Endothelial cell of umbilical vein (primary cell): Measurements from ENCODE around the gene ZNF354C. TPM values are rescaled to one million over a fixed set of nuclear protein-coding genes. Genes with fewer than 3 reads are reported as not detected.

Experiments used
- BruUV-seq: library from RNA; stranded (reverse); fragments of 400-500 nt; replicated peaks from 2 replicates; lab custom pipeline; 2021; lab: Mats Ljungman, UMichigan
- CTCF ChIA-PET: fragments of 300-600, 350-600 bp; sonication (Branson Sonifier 250); formaldehyde crosslinking; loops from one replicate; lab custom pipeline; 2021; ENCODE audit warnings: antibody characterized with exemption, inconsistent platforms; lab: Charles Lee
- POLR2A ChIA-PET: fragments of 300-600, 350-600 bp; sonication (Branson Sonifier 250); formaldehyde crosslinking; loops from one replicate; lab custom pipeline; 2021; ENCODE audit warnings: antibody characterized with exemption, inconsistent platforms; lab: Charles Lee
- DNase-seq: peaks from one replicate; pipeline ENCODE4 v3.0.0-alpha.2; 2011; ENCODE audit warnings: low read depth, low spot score
- FAIRE-seq: peaks from 2 replicates; lab custom pipeline; 2011; peaks lifted over from hg19 to GRCh38; lab: Jason Lieb, UNC
- H2AFZ ChIP-seq: 2 replicates; pipeline ENCODE4 v1.6.0; 2012; ENCODE audit warnings: low read depth, low read length, control low read depth, inconsistent platforms
- H3K27ac ChIP-seq: 2 replicates; pipeline ENCODE4 v1.5.1; 2011; ENCODE audit warnings: low read depth, mild to moderate bottlenecking, control low read depth, low read length, moderate library complexity; ENCODE audit not compliant: insufficient read depth
- H3K27me3 ChIP-seq, 2 experiments: 2 replicates each; pipeline versions ENCODE4 v1.6.0 to v1.6.1; 2011; ENCODE audit warnings: low read length in 2 of 2, mixed read lengths in 1 of 2; ENCODE audit not compliant: control insufficient read depth in 2 of 2, insufficient read depth in 2 of 2
- H3K36me3 ChIP-seq, 2 experiments: 2 replicates in 1 of 2; 3 replicates in 1 of 2; pipeline ENCODE4 v1.5.1; 2011; ENCODE audit warnings: low read length in 2 of 2, mild to moderate bottlenecking in 1 of 2, moderate library complexity in 1 of 2; ENCODE audit not compliant: control insufficient read depth in 2 of 2, insufficient read depth in 2 of 2; ENCODE audit errors: extremely low read depth in 1 of 2
- H3K4me1 ChIP-seq: 3 replicates; pipeline ENCODE4 v1.5.1; 2011; ENCODE audit warnings: mild to moderate bottlenecking, low read length; ENCODE audit not compliant: control insufficient read depth, insufficient read depth; ENCODE audit errors: extremely low read depth
- H3K4me2 ChIP-seq: 2 replicates; pipeline ENCODE4 v1.6.1; 2011; ENCODE audit warnings: low read length, control low read depth, mixed read lengths; ENCODE audit not compliant: insufficient read depth
- H3K4me3 ChIP-seq, 3 experiments: fragments of 200-600 bp in 1 of 3; sonication (generic), shearing (Covaris generic) in 1 of 3; replicated peaks in 1 of 3; 2 replicates each; pipeline ENCODE4 v1.5.1; 2011 to 2016; ENCODE audit warnings: control low read depth in 3 of 3, low read length in 3 of 3, mild to moderate bottlenecking in 2 of 3, inconsistent platforms in 1 of 3, low read depth in 1 of 3, moderate library complexity in 1 of 3; ENCODE audit not compliant: insufficient read depth in 1 of 3
- H3K79me2 ChIP-seq: 2 replicates; pipeline ENCODE4 v1.6.0; 2012; ENCODE audit warnings: low read length, inconsistent platforms; ENCODE audit not compliant: control insufficient read depth, insufficient read depth
- H3K9ac ChIP-seq: replicated peaks from 2 replicates; pipeline ENCODE3; 2011; ENCODE audit warnings: low read length, control low read depth; ENCODE audit not compliant: insufficient read depth; ENCODE audit errors: extremely low read depth
- H3K9me1 ChIP-seq: replicated peaks from 3 replicates; pipeline ENCODE4 v1.6.0; 2011; ENCODE audit warnings: mild to moderate bottlenecking, low read length; ENCODE audit not compliant: control insufficient read depth, insufficient read depth; ENCODE audit errors: extremely low read depth
- H3K9me3 ChIP-seq: replicated peaks from 2 replicates; pipeline ENCODE4 v1.5.1; 2012; ENCODE audit warnings: low read length, inconsistent platforms; ENCODE audit not compliant: control insufficient read depth, insufficient read depth
- H4K20me1 ChIP-seq: replicated peaks from 2 replicates; pipeline ENCODE3; 2011; ENCODE audit warnings: mild to moderate bottlenecking, low read length; ENCODE audit not compliant: control insufficient read depth, insufficient read depth; ENCODE audit errors: extremely low read depth
- EZH2 ChIP-seq: IDR thresholded peaks from 2 replicates; pipeline ENCODE4 v1.6.1; 2012; ENCODE audit warnings: borderline replicate concordance, low read depth, mild to moderate bottlenecking, moderate library complexity, low read length, inconsistent platforms; ENCODE audit not compliant: severe bottlenecking
- FOS ChIP-seq: IDR thresholded peaks from 2 replicates; pipeline ENCODE4 v1.6.1; 2011; ENCODE audit warnings: mild to moderate bottlenecking, low read length, moderate library complexity, borderline replicate concordance; ENCODE audit not compliant: insufficient read depth
- GATA2 ChIP-seq: IDR thresholded peaks from 2 replicates; pipeline ENCODE4 v1.7.0; 2011; ENCODE audit warnings: low read depth, mild to moderate bottlenecking, moderate library complexity, mixed read lengths, low read length; ENCODE audit not compliant: insufficient read length, insufficient read depth
- JUN ChIP-seq: IDR thresholded peaks from 2 replicates; pipeline ENCODE4 v1.6.1; 2011; ENCODE audit warnings: borderline replicate concordance, low read depth; ENCODE audit not compliant: insufficient read length, insufficient read depth
- MYC ChIP-seq: IDR thresholded peaks from one replicate; pipeline ENCODE4 v1.6.1; 2011; ENCODE audit warnings: mild to moderate bottlenecking, low read depth, low read length
- POLR2A ChIP-seq: IDR thresholded peaks from 2 replicates; pipeline ENCODE4 v1.6.1; 2012; ENCODE audit warnings: low read depth, mild to moderate bottlenecking, control low read depth, low read length
- POLR2AphosphoS5 ChIP-seq: IDR thresholded peaks from 2 replicates; pipeline ENCODE4 v1.6.1; 2012; ENCODE audit warnings: low read depth, mild to moderate bottlenecking, control low read depth, low read length, moderate library complexity; ENCODE audit not compliant: insufficient read depth
- dilution Hi-C: fragments of 300-500 bp; cut with MboI; formaldehyde crosslinking; loops from one replicate; pipeline ENCODE4 v1.15.0; 2019; ENCODE audit warnings: low sequenced_read_pairs; ENCODE audit not compliant: extremely low pct_ligation_motif_present
- intact Hi-C: fragments of 100-400 bp; cut with micrococcal nuclease; formaldehyde crosslinking; loops from one replicate; pipeline ENCODE4 v1.10.0; 2022
- polyA plus RNA-seq, 4 experiments: library from polyadenylated mRNA; depleted of rRNA in 3 of 4; stranded (reverse) in 3 of 4; unstranded in 1 of 4; fragments of >200 nt; gene quantifications; 2 replicates each; pipeline versions ENCODE4 v1.2.1 to v1.2.3, GENCODE V29; 2011 to 2012; ENCODE audit warnings: missing spikeins in 1 of 4
- total RNA-seq: library from RNA; stranded (reverse); gene quantifications from 2 replicates; pipeline ENCODE4 v1.2.3, GENCODE V29; 2021
- TF ChIP-seq, protein P1 (sequence below), 2 donors: IDR thresholded peaks; 1 replicate in 1 of 2; 2 replicates in 1 of 2; pipeline ENCODE4 v1.5.1; 2011; ENCODE audit warnings: low read length in 2 of 2, mild to moderate bottlenecking in 2 of 2, moderate library complexity in 2 of 2, control low read depth in 1 of 2, inconsistent platforms in 1 of 2, low read depth in 1 of 2; ENCODE audit not compliant: insufficient read depth in 1 of 2; ENCODE audit errors: extremely low read depth in 1 of 2
- TF ChIP-seq, protein P2 (sequence below): IDR thresholded peaks from 2 replicates; pipeline ENCODE4 v1.6.1; 2011; ENCODE audit not compliant: insufficient read depth, insufficient read length

The ZNF354C gene
- total and polyA plus RNA-seq, 2 donors (not counting 3 experiments of a cell fraction or from before 2014, with no cell fraction given) = 1.5 to 4.7 TPM

DNA sequence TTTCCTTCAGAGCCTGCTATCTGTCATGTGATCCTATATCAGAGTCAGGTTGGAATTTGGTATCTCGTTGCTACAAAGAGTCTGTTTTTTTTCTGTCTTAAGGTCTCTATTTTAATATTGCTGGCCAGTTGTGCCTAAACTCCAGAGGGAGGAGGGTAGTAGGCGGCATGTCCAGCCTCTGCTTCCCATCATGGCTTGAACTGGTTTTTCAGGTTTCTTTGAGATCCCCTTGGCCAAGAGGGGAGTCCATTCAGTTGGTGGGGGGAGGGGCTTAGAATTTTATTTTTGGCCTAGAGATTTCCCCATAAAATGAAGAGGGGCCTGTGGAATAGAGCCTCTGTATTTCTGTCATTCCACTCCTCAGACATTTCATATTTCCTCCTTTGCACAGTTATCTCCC lies 15.4 kb upstream of the ZNF354C start:
- Histone ChIP-seq H3K4me3 (no peak overlapping the region), H3K27ac (no peak overlapping the region), H3K27me3 (no peaks in the 10 kb centered on the region), H3K9me3 (no peaks in the 10 kb centered on the region), H3K4me2 (no peak overlapping the region), H3K9me1 (no peaks in the 10 kb centered on the region), H3K79me2 (no peaks in the 10 kb centered on the region), H4K20me1 (no peaks in the 10 kb centered on the region), H3K36me3 (no peaks in the 10 kb centered on the region), H2AFZ (no peak overlapping the region), H3K4me1 (no peaks in the 10 kb centered on the region), H3K9ac (no peak overlapping the region)
- POLR2A ChIA-PET = no interaction called here
- DNase-seq (no peak), FAIRE-seq (no peak)
- BruUV-seq = no TSS peak
- dilution Hi-C loops = no loop called here
- CTCF ChIA-PET = no interaction called here
- TF ChIP-seq GATA2 = no peak
- no peak for TF ChIP-seq MYC
- TF ChIP-seq, protein P1, sequence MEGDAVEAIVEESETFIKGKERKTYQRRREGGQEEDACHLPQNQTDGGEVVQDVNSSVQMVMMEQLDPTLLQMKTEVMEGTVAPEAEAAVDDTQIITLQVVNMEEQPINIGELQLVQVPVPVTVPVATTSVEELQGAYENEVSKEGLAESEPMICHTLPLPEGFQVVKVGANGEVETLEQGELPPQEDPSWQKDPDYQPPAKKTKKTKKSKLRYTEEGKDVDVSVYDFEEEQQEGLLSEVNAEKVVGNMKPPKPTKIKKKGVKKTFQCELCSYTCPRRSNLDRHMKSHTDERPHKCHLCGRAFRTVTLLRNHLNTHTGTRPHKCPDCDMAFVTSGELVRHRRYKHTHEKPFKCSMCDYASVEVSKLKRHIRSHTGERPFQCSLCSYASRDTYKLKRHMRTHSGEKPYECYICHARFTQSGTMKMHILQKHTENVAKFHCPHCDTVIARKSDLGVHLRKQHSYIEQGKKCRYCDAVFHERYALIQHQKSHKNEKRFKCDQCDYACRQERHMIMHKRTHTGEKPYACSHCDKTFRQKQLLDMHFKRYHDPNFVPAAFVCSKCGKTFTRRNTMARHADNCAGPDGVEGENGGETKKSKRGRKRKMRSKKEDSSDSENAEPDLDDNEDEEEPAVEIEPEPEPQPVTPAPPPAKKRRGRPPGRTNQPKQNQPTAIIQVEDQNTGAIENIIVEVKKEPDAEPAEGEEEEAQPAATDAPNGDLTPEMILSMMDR (IDR thresholded peaks at IDR 0.05; ENCODE audit: extremely low read depth in 1 of 2, insufficient read depth in 1 of 2, low read depth in 1 of 2, low read length in 2 of 2) = no peak
- no peak for TF ChIP-seq FOS
- TF ChIP-seq EZH2 = no peak
- no peak for TF ChIP-seq POLR2A
- TF ChIP-seq, protein P2, sequence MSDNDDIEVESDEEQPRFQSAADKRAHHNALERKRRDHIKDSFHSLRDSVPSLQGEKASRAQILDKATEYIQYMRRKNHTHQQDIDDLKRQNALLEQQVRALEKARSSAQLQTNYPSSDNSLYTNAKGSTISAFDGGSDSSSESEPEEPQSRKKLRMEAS = no peak
- no peak for TF ChIP-seq JUN
- TF ChIP-seq POLR2AphosphoS5 = no peak
- intact Hi-C loops = no loop called here
